NCI-H524 treated with DMSO at 0.1 percent for 48 hours (cell line): ENCODE measurements around the gene PRTFDC1.
"Not testable (repeated sequence)": the region's sequence is repeated elsewhere in the genome, so short reads cannot be mapped to it uniquely, and the experiment has no call there.

ENCODE experiments used
- DNase-seq: peaks from one replicate; lab custom pipeline; 2025; lab: John Stamatoyannopoulos, UW

Gene PRTFDC1

DNA sequence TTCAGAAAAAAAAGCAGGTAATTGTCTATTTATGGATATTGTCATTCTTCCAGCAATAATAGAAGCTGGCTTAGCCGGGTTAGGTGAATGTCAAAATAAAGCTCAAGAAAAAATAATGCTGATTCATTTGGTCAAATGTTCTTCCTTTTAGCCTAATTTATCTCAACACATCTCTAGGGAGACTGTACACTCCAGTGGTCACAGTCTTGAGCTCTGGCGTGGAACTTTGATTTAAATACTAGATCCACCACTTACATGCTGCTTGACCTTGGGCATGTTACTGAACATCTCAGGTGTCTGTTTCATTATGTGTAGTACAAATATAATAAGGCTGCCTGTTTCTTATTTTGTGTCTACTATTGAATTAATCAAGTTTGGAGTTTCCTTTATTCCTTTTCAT lies 22.0 kb downstream of the PRTFDC1 start:
- no peak for DNase-seq

DNA sequence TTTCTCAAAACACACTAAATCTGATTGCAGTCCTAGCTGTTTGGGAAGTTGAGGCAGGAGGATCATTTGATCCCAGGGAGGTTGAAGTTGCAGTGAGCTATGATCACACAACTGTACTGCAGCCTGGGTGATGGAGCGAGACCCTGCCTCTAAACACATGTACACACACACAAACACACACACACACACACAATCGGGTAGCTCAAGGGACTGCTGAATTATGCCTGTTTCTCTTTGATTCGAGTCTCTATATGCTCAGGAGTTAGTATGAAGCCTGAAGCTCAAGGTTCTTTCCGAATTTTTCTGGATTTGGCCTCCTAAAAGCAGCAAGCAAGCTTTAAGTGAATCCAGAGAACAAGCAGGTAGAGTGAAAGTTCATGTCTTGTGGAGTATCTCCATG lies 22.5 kb downstream of the PRTFDC1 start:
- DNase-seq, result no peak

DNA sequence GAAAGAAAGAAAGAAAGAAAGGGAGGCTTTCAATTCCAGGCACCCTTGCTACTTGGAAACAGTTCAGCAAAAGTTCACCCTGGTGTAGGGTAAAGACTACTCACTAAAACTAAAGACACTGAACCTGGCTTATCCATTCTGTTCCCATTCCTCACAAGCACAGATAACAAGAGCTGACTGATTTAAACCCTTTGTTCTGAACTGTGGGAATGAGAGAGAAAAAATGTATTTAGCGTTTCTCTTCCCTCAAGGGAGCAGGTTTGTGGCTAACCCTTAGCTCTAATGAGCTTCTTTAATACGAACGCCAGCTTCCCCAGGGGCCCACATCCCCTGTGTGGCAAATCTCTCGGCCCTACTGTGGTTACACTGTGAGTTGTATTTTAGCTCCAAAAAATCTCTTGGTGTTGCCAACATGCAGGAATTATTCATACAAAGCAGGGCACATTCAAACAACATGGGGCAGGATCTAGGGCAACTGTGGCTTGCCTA lies 23.3 kb downstream of the PRTFDC1 start:
- DNase-seq, result no peak

DNA sequence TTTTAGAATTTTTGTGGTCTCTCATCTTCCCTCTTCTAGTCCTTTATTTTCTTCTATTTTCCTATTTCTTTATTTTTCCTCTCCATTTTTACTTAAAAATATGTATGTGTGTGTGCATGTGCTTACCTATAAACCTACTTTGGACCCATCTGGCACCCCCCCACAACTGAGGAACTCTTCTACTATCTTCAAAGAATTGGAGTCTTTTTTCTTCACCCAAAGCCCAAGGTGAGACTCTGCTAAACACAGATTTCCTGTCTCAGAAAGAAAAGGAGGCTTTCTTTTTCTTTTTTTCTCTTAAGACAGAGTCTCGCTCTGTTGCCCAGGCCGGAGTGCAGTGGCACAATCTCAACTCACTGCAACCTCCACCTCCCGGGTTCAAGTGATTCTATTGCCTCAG lies 24.2 kb downstream of the PRTFDC1 start:
- no peak for DNase-seq

DNA sequence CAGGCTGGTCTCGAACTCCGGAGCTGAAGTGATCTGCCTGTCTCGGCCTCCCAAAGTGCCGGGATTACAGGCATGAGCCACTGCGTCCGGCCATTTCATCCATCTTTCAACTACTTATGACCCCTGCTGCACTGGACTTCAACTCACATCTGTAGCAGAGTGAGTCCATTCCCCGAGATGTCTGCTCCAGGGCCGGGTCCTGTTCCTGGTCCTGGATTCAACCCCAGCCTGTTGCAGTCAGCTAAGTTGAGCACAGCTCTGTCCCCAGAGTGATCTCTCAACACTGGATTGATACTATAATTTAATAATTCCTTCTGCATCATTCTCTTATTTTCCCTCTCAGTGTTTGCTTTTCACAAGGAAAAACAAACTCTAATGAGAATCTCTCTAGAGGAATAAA lies 25.8 kb downstream of the PRTFDC1 start:
- no peak for DNase-seq

DNA sequence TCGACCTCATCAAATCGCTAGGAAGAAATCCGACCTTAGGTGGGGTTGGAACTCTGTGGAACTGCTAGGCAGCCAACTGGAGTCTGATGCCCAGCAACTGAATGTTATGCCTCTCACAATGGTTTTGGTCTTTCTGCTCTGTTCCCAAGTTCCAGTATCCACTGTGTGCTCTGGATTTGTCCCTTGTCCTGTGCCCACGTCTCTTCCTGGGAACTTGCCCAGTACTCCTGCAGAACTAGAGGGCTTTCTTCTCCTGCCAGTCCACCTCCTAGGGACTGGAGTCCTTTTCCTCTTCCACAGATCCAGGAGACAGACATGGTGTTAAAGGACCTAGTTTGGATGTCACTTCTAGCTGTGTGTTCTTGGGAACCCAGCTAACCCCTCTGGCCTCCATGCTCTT lies 26.6 kb downstream of the PRTFDC1 start:
- no peak for DNase-seq

DNA sequence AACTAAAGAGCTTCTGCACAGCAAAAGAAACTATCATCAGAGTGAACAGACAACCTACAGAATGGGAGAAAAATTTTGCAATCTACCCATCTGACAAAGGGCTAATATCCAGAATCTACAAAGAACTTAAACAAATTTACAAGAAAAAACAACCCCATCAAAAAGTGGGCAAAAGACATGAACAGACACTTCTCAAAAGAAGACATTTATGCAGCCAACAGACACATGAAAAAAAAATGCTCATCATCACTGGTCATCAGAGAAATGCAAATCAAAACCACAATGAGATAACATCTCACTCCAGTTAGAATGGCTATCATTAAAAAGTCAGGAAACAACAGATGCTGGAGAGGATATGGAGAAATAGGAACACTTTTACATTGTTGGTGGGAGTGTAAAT lies 27.9 kb downstream of the PRTFDC1 start:
- not testable (repeated sequence) for DNase-seq

DNA sequence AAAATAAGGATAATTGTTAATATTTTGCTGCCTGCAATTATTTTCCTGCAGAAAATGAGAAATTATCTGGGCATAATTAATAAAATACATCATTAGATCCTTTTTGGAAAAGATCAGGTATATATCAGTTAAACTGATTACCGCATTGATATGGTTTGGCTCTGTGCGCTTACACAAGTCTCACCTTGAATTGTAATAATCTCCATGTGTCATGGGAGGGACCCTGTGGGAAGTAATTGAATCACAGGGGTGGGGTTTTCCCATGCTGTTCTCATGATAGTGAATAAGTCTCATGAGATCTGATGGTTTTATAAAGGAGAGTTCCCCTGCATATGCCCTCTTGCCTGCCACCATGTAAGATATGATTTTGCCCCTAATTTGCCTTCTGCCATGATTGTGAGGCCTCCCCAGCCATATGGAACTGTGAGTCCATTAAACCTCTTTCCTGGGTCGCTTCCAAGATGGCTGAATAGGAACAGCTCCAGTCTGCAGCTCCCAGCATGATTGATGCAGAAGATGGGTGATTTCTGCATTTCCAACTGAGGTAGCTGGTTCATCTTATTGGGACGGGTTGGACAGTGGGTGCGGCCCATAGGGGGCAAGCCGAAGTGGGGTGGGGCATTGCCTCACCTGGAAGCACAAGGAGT lies 30.1 kb downstream of the PRTFDC1 start:
- DNase-seq, result not testable (repeated sequence)

DNA sequence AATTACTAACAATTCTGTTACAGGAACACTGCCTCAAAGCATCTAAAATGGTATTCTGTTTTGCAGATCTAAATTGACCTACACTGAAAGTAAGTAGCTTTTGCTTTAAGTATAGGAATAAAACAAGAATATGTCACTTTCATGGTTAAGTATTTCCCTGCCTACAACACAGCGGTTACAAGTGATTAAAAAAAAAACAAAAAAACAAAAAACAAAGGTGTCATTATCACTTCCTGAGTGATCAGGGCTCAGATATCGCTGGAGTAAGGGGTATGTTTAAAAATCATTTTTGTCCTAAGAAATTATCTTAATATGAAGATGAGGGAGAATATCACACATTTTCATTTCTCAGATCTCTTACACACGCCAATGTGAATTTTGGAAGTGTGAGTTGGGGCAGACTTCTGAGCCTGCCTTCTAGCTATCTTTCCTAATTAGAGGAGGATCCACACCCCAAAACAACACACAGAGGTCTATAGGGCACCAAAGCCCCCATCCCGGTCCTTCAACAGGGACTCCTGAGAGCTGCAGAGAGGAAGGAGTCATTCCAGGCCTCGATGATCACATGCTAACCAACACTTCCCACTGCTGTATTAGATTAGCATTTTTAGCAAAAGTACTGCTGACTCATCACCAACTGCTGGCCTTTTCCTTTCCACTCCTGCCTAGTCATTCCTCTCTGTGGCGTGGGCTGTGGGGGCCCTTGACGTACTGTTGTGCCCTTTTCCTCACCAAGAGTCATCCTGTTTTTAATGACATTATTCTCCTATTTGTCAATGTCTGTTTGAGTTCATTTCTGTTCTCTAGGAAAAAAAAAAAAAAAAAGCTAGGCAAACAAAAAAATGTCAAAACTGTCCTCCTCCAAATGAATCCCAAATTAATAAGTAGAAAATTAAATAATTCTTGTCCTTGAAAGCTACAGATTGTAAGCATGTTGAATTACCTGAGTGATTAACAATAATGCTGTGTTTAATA lies 31.2 kb downstream of the PRTFDC1 start:
- DNase-seq, result no peak

DNA sequence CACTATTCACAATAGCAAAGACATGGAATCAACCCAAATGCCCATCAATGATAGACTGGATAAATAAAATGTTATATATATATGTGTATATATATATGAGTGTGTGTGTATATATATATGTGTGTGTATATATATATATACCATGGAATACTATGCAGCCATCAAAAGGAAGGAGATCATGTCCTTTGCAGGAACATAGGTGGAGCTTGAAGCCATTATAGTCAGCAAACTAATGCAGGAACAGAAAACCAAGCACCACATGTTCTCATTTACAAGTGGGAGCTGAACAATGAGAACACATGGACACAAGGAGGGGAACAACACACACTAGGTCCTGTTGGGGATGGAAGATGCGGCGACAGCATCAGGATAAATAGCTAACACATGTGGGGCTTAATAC lies 32.2 kb downstream of the PRTFDC1 start:
- DNase-seq, result not testable (repeated sequence)

DNA sequence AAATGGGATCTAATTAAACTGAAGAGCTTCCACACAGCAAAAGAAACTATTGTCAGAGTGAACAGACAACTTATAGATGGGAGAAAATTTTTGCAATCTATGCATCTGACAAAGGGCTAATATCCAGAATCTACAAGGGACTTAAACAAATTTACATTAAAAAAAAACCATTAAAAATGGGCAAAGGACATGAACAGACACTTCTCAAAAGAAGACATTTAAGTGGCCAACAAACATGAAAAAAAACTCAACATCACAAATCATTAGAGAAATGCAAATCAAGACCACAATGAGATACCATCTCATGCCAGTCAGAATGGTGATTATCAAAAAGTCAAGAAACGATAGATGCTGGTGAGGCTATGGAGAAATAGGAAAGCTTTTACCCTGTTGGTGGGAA lies 32.8 kb downstream of the PRTFDC1 start:
- not testable (repeated sequence) for DNase-seq

DNA sequence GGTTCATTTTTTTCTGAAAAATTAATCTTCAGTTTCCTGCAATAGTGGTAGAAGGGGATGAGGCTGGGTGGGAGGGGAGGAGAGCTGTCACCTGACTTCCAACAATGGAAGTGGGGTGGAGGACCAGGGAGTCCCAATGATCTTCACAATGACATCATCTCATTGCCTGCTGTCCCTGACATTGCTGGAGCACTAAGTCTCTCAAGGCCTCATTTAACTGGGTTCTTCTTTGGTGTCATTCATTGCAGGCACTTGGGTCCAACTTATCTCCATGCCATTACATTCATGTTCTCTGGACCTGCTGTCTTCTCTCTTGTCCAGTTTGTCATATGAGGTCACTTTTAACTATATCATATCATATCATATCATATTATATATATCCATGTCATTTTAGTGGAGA lies 34.4 kb downstream of the PRTFDC1 start:
- DNase-seq, result no peak

DNA sequence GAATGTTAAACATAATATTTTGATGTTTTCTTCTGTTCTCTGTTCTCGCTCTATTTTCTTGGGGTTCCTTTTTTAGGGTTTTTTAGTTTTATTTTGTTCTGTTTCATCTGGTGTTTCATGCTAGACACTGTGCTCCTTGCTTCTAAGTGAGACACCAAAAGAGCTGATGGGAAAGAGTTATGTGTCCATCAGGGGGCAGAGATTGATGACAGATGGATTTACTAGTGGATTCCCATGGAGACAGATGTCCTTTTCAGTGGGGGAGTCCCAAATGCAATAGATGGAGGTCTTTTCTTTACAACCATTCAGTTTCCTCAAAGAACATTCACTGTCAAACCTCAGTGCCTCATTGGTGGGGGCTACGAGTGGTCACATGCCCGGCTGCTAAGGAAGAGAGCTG lies 34.9 kb downstream of the PRTFDC1 start:
- DNase-seq, result no peak

DNA sequence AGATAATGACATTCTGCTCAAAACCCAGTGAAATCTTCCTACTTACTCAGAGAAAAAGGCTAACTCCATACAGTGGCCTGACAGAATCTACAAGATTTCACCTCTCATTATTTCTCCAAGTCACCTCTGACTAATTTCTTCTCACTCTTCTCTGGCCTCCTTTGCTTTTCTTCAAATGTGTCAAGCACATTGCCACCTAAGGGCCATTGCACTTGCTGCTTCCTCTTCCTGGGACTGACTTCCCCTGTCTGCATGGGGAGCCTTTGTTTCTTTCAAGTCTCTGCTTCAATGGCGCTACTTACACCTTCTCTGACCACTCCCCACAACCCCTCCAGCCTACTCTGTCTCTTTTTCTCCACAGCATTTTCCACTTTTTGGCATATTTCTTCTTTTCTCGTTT lies 36.0 kb downstream of the PRTFDC1 start:
- no peak for DNase-seq

DNA sequence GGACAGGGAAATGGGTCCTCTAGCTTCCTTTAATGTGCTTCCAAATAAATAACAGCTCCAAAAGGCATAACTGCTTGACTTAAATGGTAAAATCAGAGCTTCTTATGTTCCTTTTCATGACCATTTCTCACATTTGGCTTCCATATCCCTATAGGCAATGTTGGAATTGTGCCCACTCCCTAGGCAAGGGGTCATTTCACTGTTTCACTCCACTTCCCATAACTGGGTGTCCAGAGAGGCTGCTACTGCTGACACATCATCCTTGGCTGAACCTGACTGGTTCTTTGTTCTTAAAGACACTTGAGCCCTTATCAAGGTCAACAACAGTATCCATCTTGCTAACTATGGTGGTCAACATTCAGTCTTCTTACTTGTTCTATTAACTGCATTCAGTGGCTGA lies 37.1 kb downstream of the PRTFDC1 start:
- DNase-seq, result no peak

DNA sequence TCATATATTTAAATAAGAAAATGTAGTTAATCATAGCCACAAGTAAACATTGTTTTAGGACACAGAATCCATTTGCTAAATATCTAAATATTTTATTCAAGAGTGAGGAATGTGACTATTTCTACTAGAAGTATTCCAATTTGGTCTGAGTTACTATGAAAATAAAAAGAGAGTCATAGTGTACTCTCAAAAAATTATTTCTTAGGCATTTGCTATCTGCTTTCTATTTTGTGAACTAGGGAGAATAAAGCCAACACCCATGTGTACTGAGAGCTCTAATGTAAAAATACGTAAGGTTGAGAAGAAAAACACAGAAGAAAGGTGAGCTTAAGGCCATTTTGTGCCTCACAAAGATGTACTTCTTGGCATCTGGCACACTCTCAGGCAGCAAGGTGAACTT lies 38.3 kb downstream of the PRTFDC1 start:
- no peak for DNase-seq

DNA sequence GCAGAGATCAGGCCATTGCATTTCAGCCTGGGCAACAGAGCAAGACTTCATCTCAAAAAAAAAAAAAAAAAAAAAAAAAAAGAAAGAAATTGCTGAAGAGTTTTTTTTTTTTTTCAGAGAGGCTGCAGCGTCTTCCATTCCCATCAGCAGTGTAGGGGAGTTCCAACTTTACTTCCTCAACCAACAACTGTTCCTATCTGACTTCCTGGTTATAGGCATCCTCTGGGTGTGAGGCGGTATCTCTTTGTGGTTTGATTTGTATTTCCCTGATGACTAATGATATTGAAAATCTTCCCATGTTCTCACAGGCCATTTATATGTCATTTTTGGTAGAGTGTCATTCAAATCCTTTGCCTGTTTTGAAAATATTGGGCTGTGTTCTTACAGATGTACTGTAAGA lies 40.2 kb downstream of the PRTFDC1 start:
- no peak for DNase-seq

DNA sequence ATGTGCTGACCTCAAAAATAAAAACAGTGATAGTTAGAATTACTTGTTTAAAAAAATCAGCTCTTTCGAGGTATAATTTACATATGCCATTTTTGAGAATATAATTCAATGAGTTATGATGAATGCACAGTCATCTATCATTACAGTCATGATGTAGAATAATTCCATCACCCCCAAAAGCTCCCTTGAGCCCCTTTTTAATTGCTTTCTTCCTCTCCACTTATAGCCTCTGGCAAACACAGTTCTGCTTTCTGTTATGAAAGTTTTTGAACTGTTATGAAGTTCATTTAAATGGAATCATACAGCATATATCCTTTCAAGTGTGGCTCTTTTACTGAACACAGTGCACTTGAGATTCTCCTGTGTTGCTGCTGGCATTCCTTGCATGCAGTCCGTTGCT lies 41.4 kb downstream of the PRTFDC1 start:
- DNase-seq, result no peak

DNA sequence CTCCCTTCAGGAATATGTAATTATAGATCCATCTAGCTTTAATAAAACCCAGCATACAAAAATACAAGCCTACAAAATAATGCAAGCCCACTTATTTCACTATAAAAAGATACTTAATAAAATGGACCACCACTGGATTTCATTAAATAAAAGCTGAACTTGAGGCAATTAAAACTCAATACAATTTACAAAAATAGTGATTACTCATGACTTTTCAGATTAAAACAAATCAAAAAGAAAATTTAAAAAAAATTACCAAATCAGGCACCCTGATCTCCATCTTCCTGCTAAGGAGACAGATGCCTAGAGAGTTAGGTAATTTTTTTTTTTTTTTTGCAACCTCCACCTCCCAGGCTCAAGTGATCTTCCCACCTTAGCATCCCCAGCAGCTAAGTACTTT lies 41.8 kb downstream of the PRTFDC1 start:
- no peak for DNase-seq

DNA sequence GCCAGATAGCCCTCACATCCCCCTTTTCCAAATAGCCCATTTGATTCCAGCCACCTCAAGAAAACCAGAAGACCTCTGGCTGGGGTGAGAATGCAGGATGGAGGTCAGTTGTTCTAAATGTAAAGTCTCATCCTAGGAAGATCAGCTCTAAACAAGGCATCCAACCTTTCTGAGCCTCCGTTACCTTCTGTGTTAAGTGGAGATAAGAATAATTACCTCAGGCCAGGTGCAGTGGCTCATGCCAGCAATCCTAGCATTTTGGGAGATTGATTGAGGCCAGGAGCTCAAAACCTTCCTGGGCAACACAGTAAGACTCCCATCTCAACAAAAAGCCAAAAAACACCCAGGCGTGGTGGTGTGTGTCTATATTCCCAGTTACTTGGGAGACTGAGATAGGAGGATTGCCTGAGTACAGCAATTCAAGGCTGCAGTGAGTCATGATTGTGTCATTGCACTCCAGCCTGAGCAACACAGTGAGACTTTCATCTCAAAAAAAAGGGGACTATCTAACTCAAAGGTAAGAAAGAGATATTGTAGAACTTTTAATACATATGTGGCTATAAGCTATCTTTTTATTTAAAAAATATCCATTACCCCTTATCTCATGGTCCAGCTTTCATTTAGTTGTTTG lies 43.5 kb downstream of the PRTFDC1 start:
- no peak for DNase-seq

DNA sequence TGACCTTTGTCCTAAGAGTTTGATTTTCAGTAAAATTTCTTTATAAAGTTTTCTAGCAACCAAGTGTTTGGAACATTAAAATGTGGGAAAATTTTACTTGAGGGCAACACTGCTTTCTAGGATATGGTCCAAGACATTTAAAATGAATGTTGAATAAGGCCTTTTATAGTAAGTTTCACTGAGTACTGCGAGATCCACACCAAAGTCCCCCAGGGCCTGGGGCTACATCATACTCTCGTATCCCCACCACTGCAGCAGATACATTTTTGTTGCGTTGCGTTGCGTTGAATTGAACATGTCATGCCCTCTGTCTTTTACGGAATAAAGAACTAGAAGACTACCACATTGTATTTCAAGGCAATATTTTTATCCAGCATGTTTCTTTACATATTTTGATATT lies 44.5 kb downstream of the PRTFDC1 start:
- no peak for DNase-seq

DNA sequence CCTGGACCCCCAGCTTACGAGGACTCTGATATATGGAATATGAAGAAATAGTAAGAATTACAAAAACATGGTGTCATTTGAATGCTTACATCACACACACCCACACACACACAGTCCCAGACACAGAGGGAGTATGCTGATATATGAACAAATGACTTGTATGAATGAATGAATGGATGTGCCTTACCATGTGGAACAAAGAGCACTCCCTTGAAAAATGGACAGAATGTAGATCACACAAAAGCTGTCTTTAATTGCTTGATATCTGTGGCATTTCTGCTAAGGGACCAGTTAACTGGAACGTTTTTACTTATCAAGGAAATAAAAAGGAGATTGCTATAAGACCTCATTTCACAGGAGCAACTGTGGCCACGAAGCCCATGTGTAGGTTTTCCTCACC lies 46.0 kb downstream of the PRTFDC1 start:
- no peak for DNase-seq

DNA sequence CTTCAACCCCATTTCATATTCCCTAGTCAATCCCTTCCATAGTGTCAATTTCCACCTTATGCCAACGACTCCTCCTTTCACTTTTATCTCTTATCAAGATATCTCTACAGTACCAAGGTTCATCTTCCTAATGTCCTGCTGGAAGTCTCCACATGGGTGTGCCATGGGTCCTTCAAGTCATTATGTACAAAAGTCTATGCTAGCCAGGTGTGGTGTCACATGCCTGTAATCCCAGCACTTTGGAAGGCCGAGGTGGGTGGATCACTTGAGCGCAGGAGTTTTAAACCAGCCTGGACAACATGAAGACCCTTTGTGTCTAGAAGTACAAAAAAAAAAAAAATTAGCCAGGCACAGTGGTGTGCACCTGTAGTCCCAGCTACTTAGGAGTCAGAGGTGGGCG lies 47.6 kb downstream of the PRTFDC1 start:
- no peak for DNase-seq
